ENCODE data around the gene DMRTC2. TPM values are rescaled to one million over a fixed set of nuclear protein-coding genes. Genes with fewer than 3 reads are reported as not detected.

DMRTC2 gene
- total RNA-seq, 1 experiment from 2014 or later: not detected

- CTCF ChIA-PET: no interaction called here
Observed at GRCh38 chr19:41882568-41883462, 38.0 kb downstream of the DMRTC2 start, which contains the start of gene ARHGEF1. ARHGEF1 (plus strand) TSS chr19:41883184; CDS start chr19:41888083, 4,899 bp downstream.

GRCh38 chr19:41883463-41883820 is 38.6 kb downstream of the DMRTC2 start:
- peak overlapping the region; percentile 98 for H3K4me3 ChIP-seq (ENCODE audit: low read length)
- H3K9me3 ChIP-seq (ENCODE audit: low read length): no peaks in the 10 kb centered on the region
- peak overlapping the region; percentile 98 for H3K4me2 ChIP-seq (ENCODE audit: low read length)
- peak overlapping the region; percentile 88 for H3K9ac ChIP-seq (ENCODE audit: low read length)
- ChIA-PET CTCF (no interaction called here), POLR2A (ENCODE audit: unreplicated experiment) (interaction anchor here (0.6 kb wide), 1 partner anchor 106 kb away, joined by 5 read pairs; no protein-coding TSS in a partner anchor)
- TF ChIP-seq EZH2phosphoT487 (IDR thresholded peaks at IDR 0.05; ENCODE audit: borderline replicate concordance, low read length) (no peak), EZH2 (IDR thresholded peaks at IDR 0.05; ENCODE audit: low read length, unreplicated experiment) (no peak), CTCF (conservative IDR thresholded peaks at IDR 0.05; ENCODE audit: low read depth, low read length) (no peak)
- H2AFZ ChIP-seq (ENCODE audit: low read length): peak overlapping the region; percentile 80
- H3K79me2 ChIP-seq (ENCODE audit: low read length): peaks cover 40% of the 10 kb centered on the region
- no TSS peak for BruUV-seq (replicated peaks)
- no peaks in the 10 kb centered on the region for H4K20me1 ChIP-seq (ENCODE audit: low read length)
- no peaks in the 10 kb centered on the region for H3K36me3 ChIP-seq (ENCODE audit: low read depth, low read length)
- no peaks in the 10 kb centered on the region for H3K27me3 ChIP-seq (ENCODE audit: low read length)
- H3K9me2 ChIP-seq (replicated peaks; ENCODE audit: low read length): no peaks in the 10 kb centered on the region
- H3F3A ChIP-seq (ENCODE audit: low read length, unreplicated experiment): no peaks in the 10 kb centered on the region
- H3K27ac ChIP-seq (ENCODE audit: low read length): peak overlapping the region; percentile 25
- peaks cover 30% of the 10 kb centered on the region for H3K4me1 ChIP-seq (ENCODE audit: insufficient read depth, low read length)
- DNase-seq (no peak), ATAC-seq (no peak)
- intact Hi-C loops (cut with micrococcal nuclease): no loop called here

More at GRCh38 chr19:41882568-41883462, 38.0 kb downstream of the DMRTC2 start, which contains the start of gene ARHGEF1:
- Histone ChIP-seq H3K9ac (ENCODE audit: low read length) (peak within 1 kb of the TSS; percentile 88), H3F3A (ENCODE audit: low read length, unreplicated experiment) (no peaks in the 10 kb centered on the region), H3K27me3 (ENCODE audit: low read length) (no peaks in the 10 kb centered on the region), H3K4me2 (ENCODE audit: low read length) (peak within 1 kb of the TSS; percentile 98), H3K27ac (ENCODE audit: low read length) (peak within 1 kb of the TSS; percentile 25), H3K4me1 (ENCODE audit: insufficient read depth, low read length) (peaks cover 26% of the 10 kb centered on the region), H3K4me3 (ENCODE audit: low read length) (peak within 1 kb of the TSS; percentile 98), H2AFZ (ENCODE audit: low read length) (peak within 1 kb of the TSS; percentile 80), H3K36me3 (ENCODE audit: low read depth, low read length) (no peaks in the 10 kb centered on the region), H3K9me2 (replicated peaks; ENCODE audit: low read length) (no peaks in the 10 kb centered on the region), H3K79me2 (ENCODE audit: low read length) (peaks cover 38% of the 10 kb centered on the region), H3K9me3 (ENCODE audit: low read length) (no peaks in the 10 kb centered on the region), H4K20me1 (ENCODE audit: low read length) (no peaks in the 10 kb centered on the region)
- intact Hi-C loops (cut with micrococcal nuclease): no loop called here
- POLR2A ChIA-PET (ENCODE audit: unreplicated experiment): interaction anchor here (0.6 kb wide), 1 partner anchor 105 kb away, joined by 5 read pairs; no protein-coding TSS in a partner anchor
- TF ChIP-seq EZH2phosphoT487 (IDR thresholded peaks at IDR 0.05; ENCODE audit: borderline replicate concordance, low read length): no peak
- no peak for TF ChIP-seq EZH2 (IDR thresholded peaks at IDR 0.05; ENCODE audit: low read length, unreplicated experiment)
- no peak for TF ChIP-seq CTCF (conservative IDR thresholded peaks at IDR 0.05; ENCODE audit: low read depth, low read length)
- DNase-seq (peak; percentile 35), ATAC-seq (peak; percentile 5; the same call in 1 of the 2 replicates)
- BruUV-seq (replicated peaks): no TSS peak
